Endothelial cell of umbilical vein (primary cell): ENCODE data around the gene SH3RF1. TPM values are rescaled to one million over a fixed set of nuclear protein-coding genes. Genes with fewer than 3 reads are reported as not detected.

Source experiments
- BruUV-seq: library from RNA; stranded (reverse); fragments of 400-500 nt; replicated peaks from 2 replicates; lab custom pipeline; 2021; lab: Mats Ljungman, UMichigan
- CTCF ChIA-PET: fragments of 300-600, 350-600 bp; sonication (Branson Sonifier 250); formaldehyde crosslinking; loops from one replicate; lab custom pipeline; 2021; ENCODE audit warnings: antibody characterized with exemption, inconsistent platforms; lab: Charles Lee
- POLR2A ChIA-PET: fragments of 300-600, 350-600 bp; sonication (Branson Sonifier 250); formaldehyde crosslinking; loops from one replicate; lab custom pipeline; 2021; ENCODE audit warnings: antibody characterized with exemption, inconsistent platforms; lab: Charles Lee
- DNase-seq: peaks from one replicate; pipeline ENCODE4 v3.0.0-alpha.2; 2011; ENCODE audit warnings: low read depth, low spot score
- FAIRE-seq: peaks from 2 replicates; lab custom pipeline; 2011; peaks lifted over from hg19 to GRCh38; lab: Jason Lieb, UNC
- H2AFZ ChIP-seq: 2 replicates; pipeline ENCODE4 v1.6.0; 2012; ENCODE audit warnings: low read depth, low read length, control low read depth, inconsistent platforms
- H3K27ac ChIP-seq: 2 replicates; pipeline ENCODE4 v1.5.1; 2011; ENCODE audit warnings: low read depth, mild to moderate bottlenecking, control low read depth, low read length, moderate library complexity; ENCODE audit not compliant: insufficient read depth
- H3K27me3 ChIP-seq, 2 experiments: 2 replicates each; pipeline versions ENCODE4 v1.6.0 to v1.6.1; 2011; ENCODE audit warnings: low read length in 2 of 2, mixed read lengths in 1 of 2; ENCODE audit not compliant: control insufficient read depth in 2 of 2, insufficient read depth in 2 of 2
- H3K36me3 ChIP-seq, 2 experiments: 2 replicates in 1 of 2; 3 replicates in 1 of 2; pipeline ENCODE4 v1.5.1; 2011; ENCODE audit warnings: low read length in 2 of 2, mild to moderate bottlenecking in 1 of 2, moderate library complexity in 1 of 2; ENCODE audit not compliant: control insufficient read depth in 2 of 2, insufficient read depth in 2 of 2; ENCODE audit errors: extremely low read depth in 1 of 2
- H3K4me1 ChIP-seq: 3 replicates; pipeline ENCODE4 v1.5.1; 2011; ENCODE audit warnings: mild to moderate bottlenecking, low read length; ENCODE audit not compliant: control insufficient read depth, insufficient read depth; ENCODE audit errors: extremely low read depth
- H3K4me2 ChIP-seq: 2 replicates; pipeline ENCODE4 v1.6.1; 2011; ENCODE audit warnings: low read length, control low read depth, mixed read lengths; ENCODE audit not compliant: insufficient read depth
- H3K4me3 ChIP-seq, 3 experiments: fragments of 200-600 bp in 1 of 3; sonication (generic), shearing (Covaris generic) in 1 of 3; replicated peaks in 1 of 3; 2 replicates each; pipeline ENCODE4 v1.5.1; 2011 to 2016; ENCODE audit warnings: control low read depth in 3 of 3, low read length in 3 of 3, mild to moderate bottlenecking in 2 of 3, inconsistent platforms in 1 of 3, low read depth in 1 of 3, moderate library complexity in 1 of 3; ENCODE audit not compliant: insufficient read depth in 1 of 3
- H3K79me2 ChIP-seq: 2 replicates; pipeline ENCODE4 v1.6.0; 2012; ENCODE audit warnings: low read length, inconsistent platforms; ENCODE audit not compliant: control insufficient read depth, insufficient read depth
- H3K9ac ChIP-seq: replicated peaks from 2 replicates; pipeline ENCODE3; 2011; ENCODE audit warnings: low read length, control low read depth; ENCODE audit not compliant: insufficient read depth; ENCODE audit errors: extremely low read depth
- H3K9me1 ChIP-seq: replicated peaks from 3 replicates; pipeline ENCODE4 v1.6.0; 2011; ENCODE audit warnings: mild to moderate bottlenecking, low read length; ENCODE audit not compliant: control insufficient read depth, insufficient read depth; ENCODE audit errors: extremely low read depth
- H3K9me3 ChIP-seq: replicated peaks from 2 replicates; pipeline ENCODE4 v1.5.1; 2012; ENCODE audit warnings: low read length, inconsistent platforms; ENCODE audit not compliant: control insufficient read depth, insufficient read depth
- H4K20me1 ChIP-seq: replicated peaks from 2 replicates; pipeline ENCODE3; 2011; ENCODE audit warnings: mild to moderate bottlenecking, low read length; ENCODE audit not compliant: control insufficient read depth, insufficient read depth; ENCODE audit errors: extremely low read depth
- FOS ChIP-seq: IDR thresholded peaks from 2 replicates; pipeline ENCODE4 v1.6.1; 2011; ENCODE audit warnings: mild to moderate bottlenecking, low read length, moderate library complexity, borderline replicate concordance; ENCODE audit not compliant: insufficient read depth
- GATA2 ChIP-seq: IDR thresholded peaks from 2 replicates; pipeline ENCODE4 v1.7.0; 2011; ENCODE audit warnings: low read depth, mild to moderate bottlenecking, moderate library complexity, mixed read lengths, low read length; ENCODE audit not compliant: insufficient read length, insufficient read depth
- JUN ChIP-seq: IDR thresholded peaks from 2 replicates; pipeline ENCODE4 v1.6.1; 2011; ENCODE audit warnings: borderline replicate concordance, low read depth; ENCODE audit not compliant: insufficient read length, insufficient read depth
- POLR2A ChIP-seq: IDR thresholded peaks from 2 replicates; pipeline ENCODE4 v1.6.1; 2012; ENCODE audit warnings: low read depth, mild to moderate bottlenecking, control low read depth, low read length
- POLR2AphosphoS5 ChIP-seq: IDR thresholded peaks from 2 replicates; pipeline ENCODE4 v1.6.1; 2012; ENCODE audit warnings: low read depth, mild to moderate bottlenecking, control low read depth, low read length, moderate library complexity; ENCODE audit not compliant: insufficient read depth
- dilution Hi-C: fragments of 300-500 bp; cut with MboI; formaldehyde crosslinking; loops from one replicate; pipeline ENCODE4 v1.15.0; 2019; ENCODE audit warnings: low sequenced_read_pairs; ENCODE audit not compliant: extremely low pct_ligation_motif_present
- intact Hi-C: fragments of 100-400 bp; cut with micrococcal nuclease; formaldehyde crosslinking; loops from one replicate; pipeline ENCODE4 v1.10.0; 2022
- polyA plus RNA-seq, 4 experiments: library from polyadenylated mRNA; depleted of rRNA in 3 of 4; stranded (reverse) in 3 of 4; unstranded in 1 of 4; fragments of >200 nt; gene quantifications; 2 replicates each; pipeline versions ENCODE4 v1.2.1 to v1.2.3, GENCODE V29; 2011 to 2012; ENCODE audit warnings: missing spikeins in 1 of 4
- total RNA-seq: library from RNA; stranded (reverse); gene quantifications from 2 replicates; pipeline ENCODE4 v1.2.3, GENCODE V29; 2021
- TF ChIP-seq, protein P1 (sequence below): IDR thresholded peaks from 2 replicates; pipeline ENCODE4 v1.6.1; 2011; ENCODE audit not compliant: insufficient read depth, insufficient read length
- TF ChIP-seq, protein P2 (sequence below), 2 donors: IDR thresholded peaks; 1 replicate in 1 of 2; 2 replicates in 1 of 2; pipeline ENCODE4 v1.5.1; 2011; ENCODE audit warnings: low read length in 2 of 2, mild to moderate bottlenecking in 2 of 2, moderate library complexity in 2 of 2, control low read depth in 1 of 2, inconsistent platforms in 1 of 2, low read depth in 1 of 2; ENCODE audit not compliant: insufficient read depth in 1 of 2; ENCODE audit errors: extremely low read depth in 1 of 2

The SH3RF1 gene
- total and polyA plus RNA-seq, 2 donors (not counting 3 experiments of a cell fraction or from before 2014, with no cell fraction given), result 16.2 to 24.9 TPM

DNA sequence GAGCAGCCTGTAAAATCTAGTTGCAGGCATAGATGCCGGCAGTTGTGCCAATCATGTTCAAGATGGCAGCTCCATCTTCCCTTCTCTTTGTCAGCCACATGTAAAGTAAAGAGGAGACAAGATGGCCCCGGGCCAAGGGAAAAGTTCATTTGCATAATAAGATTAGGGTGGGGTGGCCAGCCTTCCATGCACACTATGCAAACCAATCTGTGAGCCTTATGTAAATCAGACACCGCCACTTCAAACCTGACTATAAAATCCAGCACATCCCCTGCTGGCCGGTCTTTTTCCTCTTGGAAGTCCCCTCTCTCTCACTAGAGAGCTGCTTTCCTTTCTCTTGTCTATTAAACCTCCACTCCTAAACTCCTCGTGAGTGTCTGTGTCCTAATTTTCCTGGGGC is 181.8 kb downstream of the SH3RF1 start:
- H3K9me3 ChIP-seq, result no peaks in the 10 kb centered on the region
- no peak overlapping the region for H3K9ac ChIP-seq
- no peaks in the 10 kb centered on the region for H3K27me3 ChIP-seq
- no peak overlapping the region for H3K4me2 ChIP-seq
- H3K36me3 ChIP-seq, result peaks cover 2% of the 10 kb centered on the region in 2 experiments
- intact Hi-C loops, result no loop called here
- TF ChIP-seq FOS (no peak), GATA2 (no peak), POLR2AphosphoS5 (no peak), JUN (no peak), POLR2A (no peak)
- TF ChIP-seq, protein P1, sequence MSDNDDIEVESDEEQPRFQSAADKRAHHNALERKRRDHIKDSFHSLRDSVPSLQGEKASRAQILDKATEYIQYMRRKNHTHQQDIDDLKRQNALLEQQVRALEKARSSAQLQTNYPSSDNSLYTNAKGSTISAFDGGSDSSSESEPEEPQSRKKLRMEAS, result no peak
- TF ChIP-seq, protein P2, sequence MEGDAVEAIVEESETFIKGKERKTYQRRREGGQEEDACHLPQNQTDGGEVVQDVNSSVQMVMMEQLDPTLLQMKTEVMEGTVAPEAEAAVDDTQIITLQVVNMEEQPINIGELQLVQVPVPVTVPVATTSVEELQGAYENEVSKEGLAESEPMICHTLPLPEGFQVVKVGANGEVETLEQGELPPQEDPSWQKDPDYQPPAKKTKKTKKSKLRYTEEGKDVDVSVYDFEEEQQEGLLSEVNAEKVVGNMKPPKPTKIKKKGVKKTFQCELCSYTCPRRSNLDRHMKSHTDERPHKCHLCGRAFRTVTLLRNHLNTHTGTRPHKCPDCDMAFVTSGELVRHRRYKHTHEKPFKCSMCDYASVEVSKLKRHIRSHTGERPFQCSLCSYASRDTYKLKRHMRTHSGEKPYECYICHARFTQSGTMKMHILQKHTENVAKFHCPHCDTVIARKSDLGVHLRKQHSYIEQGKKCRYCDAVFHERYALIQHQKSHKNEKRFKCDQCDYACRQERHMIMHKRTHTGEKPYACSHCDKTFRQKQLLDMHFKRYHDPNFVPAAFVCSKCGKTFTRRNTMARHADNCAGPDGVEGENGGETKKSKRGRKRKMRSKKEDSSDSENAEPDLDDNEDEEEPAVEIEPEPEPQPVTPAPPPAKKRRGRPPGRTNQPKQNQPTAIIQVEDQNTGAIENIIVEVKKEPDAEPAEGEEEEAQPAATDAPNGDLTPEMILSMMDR (IDR thresholded peaks at IDR 0.05; ENCODE audit: extremely low read depth in 1 of 2, insufficient read depth in 1 of 2, low read depth in 1 of 2, low read length in 2 of 2), result no peak
- ChIA-PET CTCF (no interaction called here), POLR2A (no interaction called here)
- FAIRE-seq (no peak), DNase-seq (no peak)
- H3K4me1 ChIP-seq, result no peaks in the 10 kb centered on the region
- H3K9me1 ChIP-seq, result no peaks in the 10 kb centered on the region
- H3K79me2 ChIP-seq, result no peaks in the 10 kb centered on the region
- no peak overlapping the region for H3K4me3 ChIP-seq
- no peak overlapping the region for H2AFZ ChIP-seq
- H4K20me1 ChIP-seq, result no peaks in the 10 kb centered on the region
- dilution Hi-C loops, result no loop called here
- no TSS peak for BruUV-seq
- H3K27ac ChIP-seq, result no peak overlapping the region
